Neural cell (in vitro differentiated cells): ENCODE measurements around the gene PHPT1.

ENCODE experiments used
- CTCF ChIP-seq: fragments of 450-650 bp; IDR thresholded peaks from 2 replicates; pipeline ENCODE4 v1.5.1; 2014; ENCODE audit warnings: antibody characterized with exemption, mild to moderate bottlenecking, moderate library complexity; ENCODE audit not compliant: poor library complexity, severe bottlenecking
- EZH2 ChIP-seq: fragments of 200-600, 300-800 bp; shearing (Covaris generic), sonication (generic); IDR thresholded peaks from 2 replicates; pipeline ENCODE4 v1.6.1; 2014; ENCODE audit warnings: antibody characterized with exemption, low read length, borderline replicate concordance, mild to moderate bottlenecking; ENCODE audit not compliant: insufficient read depth, poor library complexity, severe bottlenecking
- RAD21 ChIP-seq: fragments of 450-650 bp; conservative IDR thresholded peaks from 2 replicates; pipeline ENCODE4 v1.6.1; 2014; ENCODE audit warnings: antibody characterized with exemption, mild to moderate bottlenecking, moderate library complexity
- REST ChIP-seq: IDR thresholded peaks from 2 replicates; pipeline ENCODE4 v1.6.1; 2012; ENCODE audit warnings: borderline replicate concordance

DNA sequence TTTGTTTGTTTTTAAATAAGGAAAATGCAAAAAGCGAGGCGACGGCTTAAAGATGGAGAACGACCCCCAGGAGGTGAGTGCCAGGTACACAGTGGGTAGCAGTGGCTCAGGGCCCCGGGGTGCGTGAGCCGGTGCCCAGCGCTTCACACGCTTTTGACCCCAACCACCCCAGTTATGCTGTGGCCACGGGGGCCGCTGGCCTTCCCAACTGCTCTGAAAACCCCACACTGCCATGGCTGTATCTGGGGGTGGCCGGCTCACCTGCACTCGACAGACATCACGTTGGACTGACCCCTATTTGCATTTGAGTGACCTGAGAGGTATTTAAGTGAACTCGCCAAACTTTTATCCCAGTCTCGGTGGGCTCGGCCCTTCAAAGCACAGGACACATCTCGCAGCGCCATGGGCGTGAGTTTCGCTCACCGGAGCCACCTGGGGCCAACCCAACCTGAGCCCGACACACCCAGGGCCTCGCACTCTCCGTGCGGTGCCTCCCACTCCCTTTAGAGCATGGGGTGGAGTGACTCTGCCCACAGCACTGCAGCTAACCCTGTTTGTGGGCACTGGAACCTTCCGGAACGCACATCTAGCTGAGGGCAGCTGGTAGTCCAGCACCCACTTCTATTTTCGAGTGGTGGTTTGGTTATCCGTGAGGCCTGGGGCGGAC is 20.6 kb upstream of the PHPT1 start:
- TF ChIP-seq EZH2 (no peak), CTCF (no peak), REST (no peak), RAD21 (no peak)
